Limb (tissue), 2 donors: Measurements from ENCODE around the gene OBP2A.
"Not testable (repeated sequence)": the region's sequence is repeated elsewhere in the genome, so short reads cannot be mapped to it uniquely, and the experiment has no call there.

Source experiments
- DNase-seq, 2 donors: peaks; one replicate each; pipeline ENCODE4 v3.0.0-alpha.2; 2016; ENCODE audit errors: extremely low spot score in 2 of 2

Gene OBP2A, protein sequence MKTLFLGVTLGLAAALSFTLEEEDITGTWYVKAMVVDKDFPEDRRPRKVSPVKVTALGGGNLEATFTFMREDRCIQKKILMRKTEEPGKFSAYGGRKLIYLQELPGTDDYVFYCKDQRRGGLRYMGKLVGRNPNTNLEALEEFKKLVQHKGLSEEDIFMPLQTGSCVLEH

DNA sequence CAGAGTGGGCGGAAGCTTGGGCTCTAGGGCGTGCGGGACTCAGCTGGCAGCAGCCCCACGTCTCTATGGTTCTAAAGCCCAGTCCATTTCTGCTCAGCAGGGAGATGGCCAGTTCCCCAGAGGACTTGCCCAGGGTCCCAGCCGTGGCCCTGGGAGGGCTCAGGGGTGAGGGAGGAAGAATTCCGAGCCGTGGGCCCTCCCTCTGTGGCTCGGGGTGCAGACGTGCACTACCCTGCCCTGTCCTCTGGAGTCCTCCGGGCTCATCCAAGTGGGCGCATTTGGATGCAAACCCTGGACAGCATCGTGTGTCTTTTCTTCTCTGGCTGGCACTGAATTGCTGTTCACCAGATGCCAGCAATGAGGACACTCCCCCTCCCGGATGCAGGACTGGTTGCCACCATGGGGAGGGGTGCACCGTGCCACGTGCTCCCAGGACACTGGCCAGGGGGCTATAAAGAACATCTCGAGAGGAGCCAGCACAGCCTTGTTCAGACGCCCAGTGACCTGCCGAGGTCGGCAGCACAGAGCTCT lies at the start of gene OBP2A:
OBP2A (plus strand) TSS at position 481 of the 531 bp plus-strand sequence. CDS start 55 bp downstream, outside the sequence.
- not testable (repeated sequence) for DNase-seq

DNA sequence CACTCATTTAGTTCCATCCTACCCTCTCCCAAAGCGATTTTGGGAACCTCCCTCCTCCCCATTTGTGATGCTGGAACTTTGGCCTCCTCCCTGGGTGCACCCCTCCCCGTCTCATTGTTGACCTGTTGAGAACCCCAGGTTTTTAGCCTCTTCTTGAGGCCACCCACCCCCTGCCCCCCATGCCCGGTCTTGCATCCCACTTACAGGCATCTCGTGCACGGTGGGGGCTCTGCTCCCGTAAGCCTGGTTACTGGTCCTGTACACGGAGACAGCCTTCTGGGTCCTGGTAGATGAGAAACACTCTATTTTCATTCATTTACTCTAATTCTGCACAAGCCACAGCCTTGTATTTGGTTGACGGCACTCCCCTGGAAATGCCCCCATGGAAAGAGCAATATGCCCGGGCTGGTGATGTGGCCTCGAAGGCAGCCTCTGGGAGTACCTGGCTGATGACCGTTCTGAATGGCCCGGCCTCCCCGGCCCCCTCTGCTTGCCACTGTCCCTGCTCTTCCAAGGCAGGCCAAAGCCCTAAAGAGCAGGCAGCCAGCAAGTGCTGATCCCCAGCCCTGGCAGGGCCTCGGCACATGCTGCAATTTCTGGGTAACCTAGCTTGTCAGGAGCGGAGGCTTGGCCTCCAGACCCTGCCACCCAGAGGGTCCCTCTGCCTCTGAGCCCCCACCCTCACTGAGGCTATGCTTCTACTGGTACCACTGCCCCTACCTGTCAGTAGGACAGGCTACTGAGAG lies 47.4 kb upstream of the OBP2A start:
- no peak for DNase-seq

DNA sequence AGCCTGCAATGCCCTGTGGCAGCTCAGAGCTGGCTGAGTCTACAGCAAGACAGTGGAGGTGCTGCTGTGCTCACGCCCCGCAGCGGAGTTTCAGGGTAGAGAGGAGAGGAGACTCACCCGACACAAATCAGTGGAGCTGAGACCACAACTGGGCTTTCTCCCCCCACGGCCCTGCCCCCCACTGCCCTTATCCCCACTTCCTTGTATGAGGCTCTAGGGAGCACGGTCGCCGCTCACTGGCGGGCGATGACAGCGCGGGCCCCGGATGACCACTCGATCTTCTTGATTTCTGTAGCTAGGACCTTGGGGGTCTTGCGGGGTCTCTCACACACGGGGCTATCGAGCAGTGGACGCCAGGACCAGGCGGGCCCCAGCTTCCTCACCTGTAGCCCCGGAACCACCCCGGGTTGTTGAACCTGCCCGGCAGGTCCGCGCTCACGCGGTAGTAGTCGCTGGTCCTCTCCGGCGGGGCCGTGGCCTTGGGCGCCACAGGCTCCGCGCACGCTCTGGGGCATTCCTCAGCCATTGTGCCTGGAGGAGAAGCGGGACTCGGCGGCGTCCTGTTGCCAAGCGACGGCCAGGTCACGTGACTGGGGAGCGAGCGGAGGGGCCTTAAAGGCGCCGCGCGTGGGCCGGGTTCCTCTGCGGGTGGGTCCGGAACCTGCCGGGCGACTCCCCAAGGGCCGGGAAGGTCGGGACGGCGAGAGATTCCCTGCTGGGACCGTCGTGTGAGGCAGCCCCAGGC lies 46.4 kb upstream of the OBP2A start:
- peak; percentile 82 to 94 for DNase-seq

DNA sequence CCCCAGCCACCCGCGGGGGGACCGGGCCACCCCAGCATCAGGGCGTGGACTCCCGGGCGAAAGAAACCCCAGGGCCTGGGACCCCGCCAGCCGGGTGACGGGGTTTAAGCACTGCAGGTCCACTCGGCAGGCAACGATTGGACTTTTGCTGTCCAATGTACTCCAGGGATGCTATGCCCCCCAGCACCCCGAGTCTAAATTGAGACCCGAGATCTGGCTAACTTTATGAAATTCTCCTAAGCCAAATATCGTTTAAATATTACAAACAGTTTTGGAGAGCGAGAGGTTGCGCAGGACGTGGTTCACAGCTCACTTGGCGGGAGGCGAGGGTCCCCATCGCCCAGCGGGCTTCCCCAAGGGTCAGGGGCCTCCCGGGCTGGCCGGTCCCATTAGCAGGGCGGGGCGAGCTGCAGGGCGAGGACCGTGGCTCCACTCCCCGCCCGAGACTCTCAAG lies 45.8 kb upstream of the OBP2A start:
- no peak for DNase-seq

DNA sequence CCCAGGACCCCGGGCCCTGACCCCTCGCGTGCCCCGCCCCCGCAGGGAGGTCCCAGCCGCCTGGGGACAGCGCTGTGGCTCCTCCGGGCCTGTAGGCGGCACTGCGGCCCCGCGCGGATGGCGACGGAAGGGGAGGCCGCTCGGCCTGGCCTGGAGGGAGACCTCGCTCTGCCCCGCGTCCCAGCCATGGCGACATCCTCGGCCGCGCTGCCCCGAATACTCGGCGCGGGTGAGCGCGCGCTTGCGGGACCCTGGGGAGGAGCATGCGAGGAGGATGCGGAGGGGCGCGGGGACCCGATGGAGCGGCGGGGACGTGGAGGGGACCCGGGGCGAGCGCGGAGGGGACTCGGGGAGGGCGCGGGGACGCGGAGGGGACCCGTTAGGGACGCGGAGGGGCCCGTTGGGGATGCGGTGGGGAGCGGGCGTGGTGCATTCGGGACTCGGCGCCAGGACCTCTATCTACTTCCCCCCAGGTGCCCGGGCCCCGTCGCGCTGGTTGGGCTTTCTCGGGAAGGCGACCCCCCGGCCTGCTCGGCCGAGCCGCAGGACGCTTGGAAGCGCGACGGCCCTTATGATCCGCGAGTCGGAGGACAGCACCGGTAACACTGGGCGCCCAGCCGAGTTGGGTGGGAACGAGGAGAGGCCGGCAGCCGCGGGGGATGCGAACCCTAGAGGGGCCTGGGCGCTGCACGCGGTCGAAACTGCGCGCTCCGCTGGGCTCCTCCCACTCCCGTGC lies 45.2 kb upstream of the OBP2A start, which contains the start of gene MRPS2:
MRPS2 (plus strand) TSS at position 158 of the 736 bp plus-strand sequence; CDS start at position 187, 29 bp downstream.
- peak; percentile 90 to 91 for DNase-seq

DNA sequence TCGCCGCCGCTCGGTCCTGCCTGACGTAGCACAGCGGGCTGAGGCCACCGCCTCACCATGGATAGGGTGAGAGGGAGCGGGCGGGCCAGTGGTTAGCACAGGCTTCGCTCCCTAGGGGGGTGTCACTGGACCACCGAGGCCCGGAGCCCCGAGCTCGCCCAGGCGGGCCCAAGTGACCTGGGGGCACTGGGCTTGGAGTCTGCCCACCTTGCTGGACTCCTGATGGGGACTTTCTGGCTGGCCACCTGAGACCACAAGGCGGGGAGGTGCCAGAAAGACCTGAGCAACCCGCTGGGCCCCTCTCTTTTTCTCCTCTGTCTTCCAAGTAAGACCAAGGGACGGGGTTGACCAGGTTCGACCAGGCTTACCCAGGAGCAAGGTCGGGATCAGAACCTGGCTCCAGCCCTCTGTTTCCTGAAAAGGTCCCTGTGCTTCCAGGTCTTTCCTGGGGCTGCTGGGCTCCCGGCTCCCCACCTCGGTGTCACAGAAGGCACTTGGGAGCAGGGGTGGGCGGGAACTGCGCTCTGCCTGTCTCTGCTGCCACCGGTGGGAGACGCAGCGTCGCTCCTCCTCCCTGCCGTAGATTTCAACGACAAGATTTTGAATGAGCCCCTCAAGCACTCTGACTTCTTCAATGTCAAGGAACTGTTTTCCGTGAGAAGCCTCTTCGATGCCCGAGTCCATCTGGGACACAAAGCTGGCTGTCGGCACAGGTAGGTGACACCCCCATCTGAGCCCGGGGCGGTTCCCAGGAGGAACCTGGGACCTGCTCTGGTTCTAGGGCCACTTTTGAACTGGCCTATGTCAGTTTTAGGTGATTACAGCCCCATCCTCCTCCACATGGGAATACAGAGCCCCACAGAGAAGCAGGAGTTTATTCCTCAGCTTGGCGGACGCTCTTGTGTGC lies 44.4 kb upstream of the OBP2A start:
- DNase-seq, result no peak

DNA sequence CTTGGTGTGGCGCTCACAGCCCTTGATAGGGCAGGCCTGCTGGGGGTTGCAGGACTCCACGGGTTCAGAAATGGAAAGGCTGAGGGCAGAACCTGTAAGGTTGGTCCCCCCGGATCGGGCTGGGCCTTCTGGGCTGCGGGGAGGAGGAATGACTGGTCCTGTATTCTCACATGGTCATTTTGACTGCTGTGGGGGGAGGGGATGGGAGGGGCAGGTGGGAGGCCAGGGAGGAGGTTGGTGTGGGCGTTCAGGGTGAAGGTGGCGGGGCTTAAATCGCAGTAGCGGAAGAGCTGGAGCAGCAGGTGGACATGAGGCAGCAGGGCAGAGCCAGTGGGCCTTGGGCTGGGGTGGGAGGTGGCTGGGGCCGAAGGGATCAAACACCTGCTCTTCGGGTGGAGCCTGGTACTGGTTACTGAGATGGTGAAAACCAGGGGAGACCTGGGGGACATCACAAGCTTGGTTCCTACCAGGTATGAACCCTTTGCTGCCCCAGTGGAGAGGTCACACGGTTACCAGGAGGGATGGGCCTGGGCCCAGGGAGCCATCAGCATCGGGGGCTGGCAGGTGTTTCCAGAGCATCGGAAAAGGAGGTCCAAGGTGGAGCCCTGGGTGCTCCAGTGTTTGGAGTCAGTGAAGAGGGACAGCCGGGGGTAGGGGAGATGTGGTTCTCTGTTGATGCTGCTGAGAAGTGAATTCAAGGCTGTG lies 43.6 kb upstream of the OBP2A start:
- DNase-seq, result no peak

DNA sequence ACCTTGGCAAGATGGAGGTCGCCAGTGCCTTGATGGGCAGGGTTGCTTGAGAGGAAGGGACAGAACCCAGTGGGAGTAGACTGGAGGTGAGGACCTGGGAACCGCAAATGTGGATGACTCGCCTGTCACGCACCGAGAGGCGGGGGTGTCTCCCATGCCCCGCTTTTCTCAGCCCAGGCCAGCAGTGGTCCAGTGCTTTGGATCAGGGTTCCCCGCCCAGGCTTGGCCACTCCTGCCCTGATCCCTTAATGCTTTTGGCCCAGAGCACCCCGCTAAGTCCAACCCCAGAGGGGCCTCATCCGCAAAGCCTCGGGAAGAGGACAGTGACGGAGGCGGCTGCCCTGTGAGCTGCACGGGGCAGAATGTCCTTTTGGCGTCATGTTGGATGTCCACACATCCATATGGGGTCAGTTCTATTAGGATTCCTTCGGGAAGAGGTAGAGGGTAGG lies 43.0 kb upstream of the OBP2A start:
- DNase-seq, result no peak

DNA sequence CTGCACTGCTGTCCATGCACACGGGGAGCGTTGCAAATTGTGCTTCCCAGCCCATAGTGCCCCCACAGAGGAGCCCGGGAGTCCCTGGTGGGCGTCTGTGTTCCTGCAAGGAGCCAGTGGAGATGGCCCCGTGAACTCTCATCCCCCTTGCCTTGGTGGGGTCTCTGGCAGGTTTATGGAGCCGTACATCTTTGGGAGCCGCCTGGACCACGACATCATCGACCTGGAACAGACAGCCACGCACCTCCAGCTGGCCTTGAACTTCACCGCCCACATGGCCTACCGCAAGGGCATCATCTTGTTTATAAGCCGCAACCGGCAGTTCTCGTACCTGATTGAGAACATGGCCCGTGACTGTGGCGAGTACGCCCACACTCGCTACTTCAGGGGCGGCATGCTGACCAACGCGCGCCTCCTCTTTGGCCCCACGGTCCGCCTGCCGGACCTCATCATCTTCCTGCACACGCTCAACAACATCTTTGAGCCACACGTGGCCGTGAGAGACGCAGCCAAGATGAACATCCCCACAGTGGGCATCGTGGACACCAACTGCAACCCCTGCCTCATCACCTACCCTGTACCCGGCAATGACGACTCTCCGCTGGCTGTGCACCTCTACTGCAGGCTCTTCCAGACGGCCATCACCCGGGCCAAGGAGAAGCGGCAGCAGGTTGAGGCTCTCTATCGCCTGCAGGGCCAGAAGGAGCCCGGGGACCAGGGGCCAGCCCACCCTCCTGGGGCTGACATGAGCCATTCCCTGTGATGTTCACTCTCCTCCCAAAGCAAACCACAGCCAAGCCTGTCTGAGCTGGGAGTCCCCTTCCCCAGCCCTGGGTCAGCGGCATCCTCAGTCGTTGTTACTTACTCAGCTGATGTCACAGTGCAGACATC lies 42.3 kb upstream of the OBP2A start:
- no peak for DNase-seq

DNA sequence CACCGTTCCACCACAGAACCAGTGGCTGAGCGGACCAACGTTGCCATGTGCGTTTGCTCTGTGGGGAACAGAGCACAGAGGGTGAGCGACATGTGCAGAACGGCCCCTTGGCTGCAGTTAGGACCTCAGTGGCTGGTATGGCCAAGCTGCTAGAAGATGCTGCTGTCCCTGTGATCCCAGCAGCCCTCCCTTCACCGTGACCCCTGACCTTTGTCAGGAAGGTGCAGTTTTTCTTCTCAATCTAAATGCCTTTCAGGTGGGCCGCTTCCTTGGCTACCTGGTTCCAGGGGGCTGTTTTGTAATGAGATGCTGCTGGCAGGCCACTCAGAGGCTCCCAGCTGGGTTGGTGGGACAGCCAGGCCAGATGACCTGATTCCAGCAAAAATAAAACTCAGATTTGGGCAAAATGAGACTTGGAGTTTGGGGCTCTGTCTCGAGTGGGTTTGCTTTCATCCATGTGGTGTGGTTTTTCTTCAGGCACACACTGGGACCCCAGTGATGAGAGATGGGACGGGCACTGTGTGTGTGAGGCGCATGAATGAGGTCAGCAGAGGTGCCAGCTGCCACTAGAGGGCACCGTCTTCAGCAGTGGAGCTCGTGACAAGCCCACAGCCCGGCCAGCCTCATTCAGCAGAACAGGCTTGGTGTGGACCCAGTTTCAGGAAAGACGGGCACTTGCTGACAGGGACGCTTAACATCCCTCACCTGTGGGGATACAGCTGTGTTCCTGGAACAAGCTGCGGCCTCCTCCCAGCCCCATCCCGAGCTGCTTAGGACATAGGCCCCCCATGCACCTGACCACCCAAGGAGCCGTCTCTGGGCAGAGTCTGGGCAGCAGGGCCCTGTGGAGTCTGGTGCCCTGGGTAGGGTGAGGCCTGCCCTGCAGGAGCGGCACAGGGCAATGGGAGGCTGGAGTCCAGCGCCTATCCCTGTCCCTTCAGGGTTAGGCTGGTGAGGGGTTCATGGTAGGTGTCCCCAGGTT lies 41.4 kb upstream of the OBP2A start:
- DNase-seq, result peak in 1 of 2 donors; percentile 64

DNA sequence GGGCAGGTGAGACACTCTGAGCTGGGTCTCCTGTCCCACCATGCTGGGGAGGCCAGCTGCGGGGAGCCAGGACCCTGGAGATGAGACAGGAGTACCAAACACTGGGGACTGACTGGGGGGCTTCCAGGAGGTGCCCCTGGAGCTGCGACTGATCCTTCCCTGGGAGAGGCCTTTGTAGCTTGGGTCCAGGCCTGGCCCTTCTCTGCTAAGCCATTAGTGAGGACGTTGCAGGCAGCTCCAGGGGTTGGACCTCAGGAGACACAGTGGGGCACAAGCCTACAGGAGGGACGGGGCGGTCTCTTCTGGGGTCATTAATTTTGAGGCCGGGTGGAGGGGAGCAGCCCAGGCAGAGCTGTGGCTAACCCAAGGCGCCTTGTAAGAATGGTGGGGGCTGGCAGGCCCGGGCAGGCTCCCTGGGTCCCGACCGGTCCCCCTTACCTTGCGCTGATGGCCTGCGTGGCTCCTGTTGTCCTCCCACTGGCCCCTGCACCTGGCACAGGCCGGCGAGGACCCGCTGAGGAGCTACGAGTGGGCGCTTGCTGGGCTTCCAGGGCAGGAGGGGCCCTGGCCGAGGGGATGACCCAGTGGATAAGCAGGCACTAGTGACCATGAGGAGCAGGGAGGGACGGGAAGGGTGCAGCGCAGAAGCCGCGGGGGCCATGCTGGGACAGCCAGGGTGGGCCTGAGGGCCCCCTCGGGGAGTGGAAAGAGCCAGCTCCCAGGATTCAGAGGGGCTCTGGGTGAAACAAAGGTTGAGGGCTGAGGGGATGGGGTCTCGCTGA lies 40.3 kb upstream of the OBP2A start:
- DNase-seq, result no peak

DNA sequence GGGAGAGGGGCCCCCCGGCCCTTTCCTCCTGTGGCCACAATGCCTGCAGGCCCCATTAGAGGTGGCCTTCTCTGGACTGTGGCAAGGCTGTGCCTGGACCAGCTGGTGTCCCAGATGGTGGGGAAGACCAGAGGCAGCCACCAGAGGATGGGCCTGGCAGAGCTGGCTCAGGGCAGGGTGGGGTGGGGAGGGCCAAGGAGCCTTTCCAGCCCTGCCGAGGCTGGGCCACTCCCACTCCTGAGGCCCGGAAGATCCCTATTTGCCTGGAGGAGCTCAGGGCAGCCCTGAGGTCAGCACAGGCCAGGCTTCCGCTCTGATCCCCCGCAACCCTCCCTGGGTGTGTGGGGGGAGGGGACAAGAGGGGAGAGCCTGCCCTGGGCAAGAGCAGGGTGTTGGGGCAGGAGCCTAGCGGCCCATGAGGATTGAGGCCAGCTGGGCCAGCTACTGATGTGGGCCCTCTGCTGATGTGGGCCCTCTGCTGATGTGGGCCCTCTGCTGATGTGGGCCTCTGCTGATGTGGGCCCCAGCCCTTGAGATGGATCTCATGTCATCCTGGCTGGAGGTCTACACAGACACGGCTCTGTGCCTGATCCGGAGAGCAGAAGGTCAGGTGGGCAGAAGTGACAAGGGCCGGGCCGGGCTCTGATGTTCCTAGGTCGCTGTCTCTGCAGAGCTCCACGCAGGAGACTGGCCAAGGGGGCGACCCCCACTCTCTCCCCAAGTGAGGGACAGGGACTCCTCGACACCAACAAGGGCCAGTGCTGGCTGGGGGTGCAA lies 39.4 kb upstream of the OBP2A start:
- DNase-seq, result no peak

DNA sequence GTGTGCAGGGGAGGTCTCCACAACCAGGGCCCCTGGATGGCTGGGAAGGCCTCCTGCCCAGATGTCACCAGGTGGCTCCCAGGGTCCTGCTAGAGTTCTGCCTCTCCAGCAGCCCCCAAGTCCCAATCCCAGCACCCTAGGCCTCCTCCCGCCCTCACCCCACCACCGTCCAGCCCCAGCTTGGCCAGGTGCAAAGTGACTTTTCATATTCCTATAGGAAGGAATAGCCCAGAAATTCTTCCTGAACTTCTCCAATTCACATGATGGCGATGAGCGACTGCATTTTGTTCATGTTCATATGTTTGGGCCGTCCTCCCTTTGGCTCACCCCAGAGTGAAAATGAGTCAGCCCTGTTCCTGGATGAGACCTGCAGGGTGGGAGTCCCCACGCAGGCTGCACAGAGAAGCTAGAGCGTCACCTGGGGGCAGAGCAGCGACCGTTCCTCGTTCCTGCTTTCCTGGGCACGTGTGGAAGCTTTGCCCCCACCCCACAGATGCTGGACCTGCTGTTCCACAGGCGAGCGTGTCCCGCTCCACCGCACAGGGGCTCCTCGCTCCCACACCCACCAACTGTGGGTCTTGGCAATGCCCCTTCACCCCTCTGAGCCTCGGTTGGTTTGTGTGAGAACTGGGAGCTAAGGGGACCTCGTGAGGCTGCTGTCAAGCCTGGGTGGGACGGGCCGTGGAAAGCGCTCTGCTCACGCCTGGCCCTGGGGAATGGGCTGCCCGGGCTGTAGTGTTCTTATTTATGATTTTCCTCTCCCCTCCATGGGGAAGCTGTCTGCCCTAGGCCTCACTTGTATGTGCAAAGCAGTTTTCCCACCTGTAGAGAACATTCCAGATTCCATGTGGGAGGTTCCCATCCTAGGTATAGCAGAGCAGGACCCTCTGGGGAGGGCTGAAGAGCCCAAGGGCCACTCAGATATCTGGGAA lies 38.6 kb upstream of the OBP2A start:
- DNase-seq, result peak in 1 of 2 donors; percentile 19

DNA sequence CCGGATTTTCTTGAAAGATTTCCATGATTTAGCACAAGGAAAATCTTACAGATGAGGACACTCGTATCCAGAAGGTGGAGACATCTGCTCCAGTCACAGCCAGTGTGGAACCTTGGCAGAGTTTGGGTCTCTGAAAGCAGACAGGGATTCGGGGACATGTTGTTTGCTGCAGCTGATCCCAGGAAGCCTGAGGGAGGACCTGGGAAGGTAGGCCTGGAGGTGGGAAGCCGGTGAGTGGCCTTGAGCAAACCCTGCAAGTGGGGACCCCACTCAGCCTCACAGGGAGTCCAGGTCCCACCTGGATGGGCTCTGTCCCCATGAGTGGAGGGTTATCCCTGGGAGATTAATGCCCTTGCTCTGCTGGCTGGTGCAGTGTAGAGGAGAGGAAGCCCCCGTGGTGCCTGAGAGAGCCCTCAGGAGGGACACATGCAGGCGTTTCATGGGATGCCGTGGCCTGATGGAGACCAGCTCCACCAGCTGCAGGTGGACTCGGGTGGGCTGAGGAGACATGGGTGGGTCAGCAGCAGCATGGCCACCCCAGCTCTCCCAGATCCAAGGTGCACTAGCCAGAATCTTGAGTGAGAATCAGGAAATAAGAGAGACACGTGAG lies 37.6 kb upstream of the OBP2A start:
- peak in 1 of 2 donors; percentile 7 for DNase-seq
